Ishikawa (cell line): Measurements from ENCODE around the gene AMZ1.

Source experiments
- CEBPB ChIP-seq: IDR thresholded peaks from 2 replicates; pipeline ENCODE4 v1.6.1; 2012
- CREB1 ChIP-seq: IDR thresholded peaks from 2 replicates; pipeline ENCODE4 v1.6.1; 2012; ENCODE audit warnings: low read depth
- EGR1 ChIP-seq: IDR thresholded peaks from 2 replicates; pipeline ENCODE4 v1.6.1; 2012
- EP300 ChIP-seq: IDR thresholded peaks from 2 replicates; pipeline ENCODE4 v1.6.1; 2012; ENCODE audit warnings: borderline replicate concordance
- FOXM1 ChIP-seq: IDR thresholded peaks from 2 replicates; pipeline ENCODE4 v1.6.1; 2012; ENCODE audit warnings: low read depth, borderline replicate concordance
- NFIC ChIP-seq: IDR thresholded peaks from 2 replicates; pipeline ENCODE4 v1.6.1; 2012
- RAD21 ChIP-seq: IDR thresholded peaks from 2 replicates; pipeline ENCODE4 v1.6.1; 2012; ENCODE audit warnings: low read depth
- TAF1 ChIP-seq: IDR thresholded peaks from 2 replicates; pipeline ENCODE4 v1.6.1; 2012; ENCODE audit warnings: low read depth, mild to moderate bottlenecking
- TCF12 ChIP-seq: IDR thresholded peaks from 2 replicates; pipeline ENCODE4 v1.6.1; 2012; ENCODE audit warnings: low read depth
- TEAD4 ChIP-seq: IDR thresholded peaks from 2 replicates; pipeline ENCODE4 v1.6.1; 2012
- YY1 ChIP-seq: IDR thresholded peaks from 2 replicates; pipeline ENCODE4 v1.6.1; 2012; ENCODE audit warnings: low read depth
- ZBTB7A ChIP-seq: IDR thresholded peaks from 2 replicates; pipeline ENCODE4 v1.6.1; 2012; ENCODE audit warnings: low read depth
- TF ChIP-seq, protein P1 (sequence below): IDR thresholded peaks from 2 replicates; pipeline ENCODE4 v1.6.1; 2012
- TF ChIP-seq, protein P2 (sequence below): IDR thresholded peaks from 2 replicates; pipeline ENCODE4 v1.6.1; 2012; ENCODE audit warnings: low read depth, mild to moderate bottlenecking
- TF ChIP-seq, protein P3 (sequence below): IDR thresholded peaks from 2 replicates; pipeline ENCODE4 v1.6.1; 2012

AMZ1 gene

DNA sequence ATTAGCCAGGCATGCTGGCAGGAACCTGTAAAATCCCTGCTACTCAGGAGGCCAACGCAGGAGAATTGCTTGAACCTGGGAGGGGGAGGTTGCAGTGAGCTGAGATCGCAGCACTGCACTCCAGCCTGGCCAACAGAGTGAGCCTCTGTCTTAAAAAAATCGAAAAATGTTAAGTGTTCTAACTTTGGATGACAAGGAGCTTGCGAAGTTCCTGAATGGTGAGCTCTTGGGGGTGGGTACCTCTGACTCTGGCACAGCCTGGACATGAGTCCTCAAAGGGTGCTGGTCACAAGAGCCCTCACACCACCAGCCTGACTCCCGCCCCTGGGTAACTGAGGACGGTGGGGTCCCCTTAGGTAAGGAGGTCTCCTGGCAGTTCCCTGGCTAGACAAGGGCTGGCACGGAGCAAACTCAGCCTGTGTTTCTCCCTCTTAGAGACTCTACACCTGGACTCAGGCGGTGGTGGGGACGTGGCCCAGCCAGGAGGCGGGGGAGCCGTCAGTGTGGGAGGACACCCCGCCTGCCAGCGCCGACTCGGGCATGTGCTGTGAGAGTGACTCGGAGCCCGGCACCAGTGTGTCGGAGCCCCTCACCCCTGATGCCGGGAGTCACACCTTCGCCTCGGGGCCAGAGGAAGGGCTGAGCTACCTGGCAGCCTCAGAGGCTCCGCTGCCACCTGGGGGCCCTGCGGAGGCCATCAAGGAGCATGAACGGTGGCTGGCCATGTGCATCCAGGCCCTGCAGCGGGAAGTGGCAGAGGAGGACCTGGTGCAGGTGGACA lies 24.1 kb downstream of the AMZ1 start:
- no peak for TF ChIP-seq EP300
- no peak for TF ChIP-seq CREB1
- TF ChIP-seq FOXM1, result no peak
- no peak for TF ChIP-seq ZBTB7A
- TF ChIP-seq, protein P1, sequence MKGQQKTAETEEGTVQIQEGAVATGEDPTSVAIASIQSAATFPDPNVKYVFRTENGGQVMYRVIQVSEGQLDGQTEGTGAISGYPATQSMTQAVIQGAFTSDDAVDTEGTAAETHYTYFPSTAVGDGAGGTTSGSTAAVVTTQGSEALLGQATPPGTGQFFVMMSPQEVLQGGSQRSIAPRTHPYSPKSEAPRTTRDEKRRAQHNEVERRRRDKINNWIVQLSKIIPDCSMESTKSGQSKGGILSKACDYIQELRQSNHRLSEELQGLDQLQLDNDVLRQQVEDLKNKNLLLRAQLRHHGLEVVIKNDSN, result no peak
- TF ChIP-seq NFIC, result no peak
- TF ChIP-seq RAD21, result no peak
- no peak for TF ChIP-seq TAF1
- TF ChIP-seq CEBPB, result no peak
- TF ChIP-seq YY1, result no peak
- TF ChIP-seq, protein P2, sequence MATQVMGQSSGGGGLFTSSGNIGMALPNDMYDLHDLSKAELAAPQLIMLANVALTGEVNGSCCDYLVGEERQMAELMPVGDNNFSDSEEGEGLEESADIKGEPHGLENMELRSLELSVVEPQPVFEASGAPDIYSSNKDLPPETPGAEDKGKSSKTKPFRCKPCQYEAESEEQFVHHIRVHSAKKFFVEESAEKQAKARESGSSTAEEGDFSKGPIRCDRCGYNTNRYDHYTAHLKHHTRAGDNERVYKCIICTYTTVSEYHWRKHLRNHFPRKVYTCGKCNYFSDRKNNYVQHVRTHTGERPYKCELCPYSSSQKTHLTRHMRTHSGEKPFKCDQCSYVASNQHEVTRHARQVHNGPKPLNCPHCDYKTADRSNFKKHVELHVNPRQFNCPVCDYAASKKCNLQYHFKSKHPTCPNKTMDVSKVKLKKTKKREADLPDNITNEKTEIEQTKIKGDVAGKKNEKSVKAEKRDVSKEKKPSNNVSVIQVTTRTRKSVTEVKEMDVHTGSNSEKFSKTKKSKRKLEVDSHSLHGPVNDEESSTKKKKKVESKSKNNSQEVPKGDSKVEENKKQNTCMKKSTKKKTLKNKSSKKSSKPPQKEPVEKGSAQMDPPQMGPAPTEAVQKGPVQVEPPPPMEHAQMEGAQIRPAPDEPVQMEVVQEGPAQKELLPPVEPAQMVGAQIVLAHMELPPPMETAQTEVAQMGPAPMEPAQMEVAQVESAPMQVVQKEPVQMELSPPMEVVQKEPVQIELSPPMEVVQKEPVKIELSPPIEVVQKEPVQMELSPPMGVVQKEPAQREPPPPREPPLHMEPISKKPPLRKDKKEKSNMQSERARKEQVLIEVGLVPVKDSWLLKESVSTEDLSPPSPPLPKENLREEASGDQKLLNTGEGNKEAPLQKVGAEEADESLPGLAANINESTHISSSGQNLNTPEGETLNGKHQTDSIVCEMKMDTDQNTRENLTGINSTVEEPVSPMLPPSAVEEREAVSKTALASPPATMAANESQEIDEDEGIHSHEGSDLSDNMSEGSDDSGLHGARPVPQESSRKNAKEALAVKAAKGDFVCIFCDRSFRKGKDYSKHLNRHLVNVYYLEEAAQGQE, result no peak
- no peak for TF ChIP-seq TCF12
- TF ChIP-seq EGR1, result no peak
- TF ChIP-seq, protein P3, sequence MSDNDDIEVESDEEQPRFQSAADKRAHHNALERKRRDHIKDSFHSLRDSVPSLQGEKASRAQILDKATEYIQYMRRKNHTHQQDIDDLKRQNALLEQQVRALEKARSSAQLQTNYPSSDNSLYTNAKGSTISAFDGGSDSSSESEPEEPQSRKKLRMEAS, result no peak
- no peak for TF ChIP-seq TEAD4

DNA sequence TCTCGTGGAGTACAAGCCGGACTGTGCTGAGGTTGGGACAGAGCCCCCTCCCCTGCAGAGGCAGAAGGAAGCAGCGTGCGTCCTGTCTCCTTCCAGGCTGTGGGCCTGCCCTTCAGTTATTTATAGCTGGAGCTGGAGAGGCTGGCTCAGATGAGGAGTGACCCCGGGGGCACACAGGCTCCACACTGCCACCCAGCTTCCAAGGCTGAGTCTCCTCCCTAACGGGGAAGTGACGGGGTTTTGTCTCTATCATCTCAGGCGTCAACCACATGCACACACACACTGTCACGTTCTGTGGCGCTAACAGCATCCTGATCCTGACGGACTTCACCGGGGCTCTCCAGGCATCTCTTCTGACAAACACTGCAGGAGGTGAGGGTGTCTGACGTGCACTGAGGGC lies 25.4 kb downstream of the AMZ1 start:
- TF ChIP-seq NFIC (no peak), EGR1 (no peak), TEAD4 (no peak), EP300 (no peak), ZBTB7A (no peak), YY1 (no peak), CREB1 (no peak), CEBPB (no peak), TCF12 (no peak), RAD21 (no peak), FOXM1 (no peak), TAF1 (no peak)
- TF ChIP-seq, protein P1, result no peak
- TF ChIP-seq, protein P2, result no peak
- TF ChIP-seq, protein P3, result no peak

DNA sequence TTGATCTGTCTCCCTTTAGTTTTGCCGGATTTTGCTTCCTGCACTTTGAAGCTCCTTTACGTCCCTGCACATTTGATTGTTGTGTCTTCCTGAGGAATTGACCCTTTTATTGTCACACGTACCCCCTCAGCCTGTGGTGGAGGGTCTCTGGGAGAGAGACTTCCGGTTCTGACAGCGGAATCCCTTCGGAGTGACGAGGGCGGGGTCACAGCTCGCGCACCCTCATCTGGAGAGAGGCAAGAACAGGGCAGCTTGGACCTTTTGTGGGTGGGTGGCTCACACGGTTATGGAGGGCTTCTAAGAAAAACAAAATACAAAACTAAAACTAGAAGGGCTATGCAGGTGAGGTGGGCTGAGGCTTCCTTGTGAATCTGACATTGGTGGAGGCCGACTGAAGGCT lies 26.0 kb downstream of the AMZ1 start:
- TF ChIP-seq, protein P1, result no peak
- TF ChIP-seq EP300 (no peak), TEAD4 (no peak), CEBPB (no peak), YY1 (no peak), CREB1 (no peak), TCF12 (no peak)
- TF ChIP-seq, protein P3, result no peak

DNA sequence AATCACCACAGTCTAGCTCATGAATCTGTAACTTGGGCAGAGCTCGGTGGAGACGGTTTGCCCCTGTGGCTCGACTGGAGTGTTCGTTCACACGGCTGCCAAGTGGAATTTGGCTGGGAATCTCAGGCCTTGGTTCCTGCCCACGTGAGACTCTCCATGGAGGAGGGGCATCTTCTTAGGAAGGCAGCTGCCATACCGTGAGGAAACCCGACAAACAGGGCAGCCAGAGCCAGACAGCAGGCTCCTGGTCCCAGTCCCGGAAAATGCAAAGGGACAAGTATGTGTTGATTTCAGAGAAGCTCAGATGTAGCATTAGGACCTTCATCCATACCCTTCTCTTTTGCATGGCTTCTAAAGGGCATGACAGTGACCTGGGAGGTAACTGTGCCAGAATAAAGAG lies 26.6 kb downstream of the AMZ1 start:
- TF ChIP-seq, protein P1, result no peak
- TF ChIP-seq CREB1 (no peak), TEAD4 (no peak), FOXM1 (no peak), CEBPB (no peak), NFIC (no peak), TCF12 (no peak), RAD21 (no peak), TAF1 (no peak), YY1 (no peak), ZBTB7A (no peak), EP300 (no peak), EGR1 (no peak)
- TF ChIP-seq, protein P3, result no peak
- TF ChIP-seq, protein P2, result no peak
